GM23248 (cell line): ENCODE results near the gene KRT2.

Experiments used
- EZH2 ChIP-seq: fragments of 200-600 bp; sonication (generic); IDR thresholded peaks from 2 replicates; pipeline ENCODE4 v1.6.1; 2018; ENCODE audit warnings: antibody characterized with exemption, mild to moderate bottlenecking; ENCODE audit not compliant: insufficient read depth, poor library complexity, severe bottlenecking
- EZH2phosphoT487 ChIP-seq: fragments of 200-600 bp; sonication (generic); IDR thresholded peaks from 2 replicates; pipeline ENCODE4 v1.6.1; 2018; ENCODE audit warnings: antibody characterized with exemption, moderate library complexity, mild to moderate bottlenecking, low read depth; ENCODE audit not compliant: insufficient read depth

GRCh38 chr12:52693261-52693660, 41.2 kb upstream of the KRT2 start:
- no peak for TF ChIP-seq EZH2
- TF ChIP-seq EZH2phosphoT487 = no peak
